ENCODE measurements around the gene EEIG2.

DNA sequence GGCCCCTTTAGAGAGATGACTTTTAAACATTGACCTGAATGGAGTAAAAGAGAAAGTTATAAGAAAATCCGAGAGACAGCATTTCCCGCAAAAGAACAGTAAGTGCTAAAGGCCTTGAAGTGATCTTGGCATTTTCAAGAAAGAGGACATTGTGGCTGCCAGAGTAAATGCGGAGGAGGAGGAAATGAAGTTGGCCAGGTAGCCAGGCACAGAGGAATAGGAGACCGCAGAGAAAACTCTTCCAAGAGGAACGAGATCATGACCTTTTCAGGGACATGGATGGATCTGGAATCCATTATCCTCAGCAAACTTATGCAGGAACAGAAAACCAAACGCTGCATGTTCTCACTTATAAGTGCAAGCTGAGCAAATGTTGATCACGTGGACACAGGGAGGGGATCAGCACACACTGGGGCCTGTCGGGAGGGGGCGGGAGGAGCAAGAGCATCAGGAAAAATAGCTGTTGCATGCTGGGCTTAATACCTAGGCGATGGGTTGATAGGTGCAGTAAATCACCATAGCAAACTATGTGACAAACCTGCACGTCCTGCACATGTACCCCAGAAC is 49.7 kb downstream of the EEIG2 start:
- TF ChIP-seq, protein P1, sequence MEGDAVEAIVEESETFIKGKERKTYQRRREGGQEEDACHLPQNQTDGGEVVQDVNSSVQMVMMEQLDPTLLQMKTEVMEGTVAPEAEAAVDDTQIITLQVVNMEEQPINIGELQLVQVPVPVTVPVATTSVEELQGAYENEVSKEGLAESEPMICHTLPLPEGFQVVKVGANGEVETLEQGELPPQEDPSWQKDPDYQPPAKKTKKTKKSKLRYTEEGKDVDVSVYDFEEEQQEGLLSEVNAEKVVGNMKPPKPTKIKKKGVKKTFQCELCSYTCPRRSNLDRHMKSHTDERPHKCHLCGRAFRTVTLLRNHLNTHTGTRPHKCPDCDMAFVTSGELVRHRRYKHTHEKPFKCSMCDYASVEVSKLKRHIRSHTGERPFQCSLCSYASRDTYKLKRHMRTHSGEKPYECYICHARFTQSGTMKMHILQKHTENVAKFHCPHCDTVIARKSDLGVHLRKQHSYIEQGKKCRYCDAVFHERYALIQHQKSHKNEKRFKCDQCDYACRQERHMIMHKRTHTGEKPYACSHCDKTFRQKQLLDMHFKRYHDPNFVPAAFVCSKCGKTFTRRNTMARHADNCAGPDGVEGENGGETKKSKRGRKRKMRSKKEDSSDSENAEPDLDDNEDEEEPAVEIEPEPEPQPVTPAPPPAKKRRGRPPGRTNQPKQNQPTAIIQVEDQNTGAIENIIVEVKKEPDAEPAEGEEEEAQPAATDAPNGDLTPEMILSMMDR (IDR thresholded peaks at IDR 0.05; ENCODE audit: insufficient read depth, low read depth, low read length) = no peak
- no peak for TF ChIP-seq EZH2 (IDR thresholded peaks at IDR 0.05; ENCODE audit: insufficient read depth, low read length)
